ENCODE measurements around the gene IGLON5.

The IGLON5 gene

GRCh38 chr19:51318687-51319648 is 7.5 kb downstream of the IGLON5 start:
- DNase-seq = no peak

GRCh38 chr19:51319649-51320279 is 8.3 kb downstream of the IGLON5 start:
- no peak for DNase-seq

DNA sequence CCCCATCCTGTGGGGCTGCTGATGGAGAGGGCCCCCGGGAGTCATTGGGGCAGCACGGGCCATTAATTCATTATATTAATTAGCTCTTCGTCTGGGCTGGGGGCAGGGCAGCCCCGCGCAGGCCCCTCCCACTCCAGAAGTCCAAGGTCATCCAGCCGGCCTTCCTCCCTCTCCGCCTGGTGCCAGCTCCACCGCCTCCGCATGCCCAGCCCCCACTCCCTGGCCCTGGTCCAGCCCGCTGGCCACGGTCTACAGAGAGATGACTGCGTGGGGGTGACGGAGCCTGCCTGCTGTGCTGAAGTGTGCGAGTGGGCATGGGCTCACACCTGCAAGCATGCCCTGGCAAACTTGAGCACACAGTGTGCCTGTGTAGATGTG is 8.8 kb downstream of the IGLON5 start:
- DNase-seq = no peak

DNA sequence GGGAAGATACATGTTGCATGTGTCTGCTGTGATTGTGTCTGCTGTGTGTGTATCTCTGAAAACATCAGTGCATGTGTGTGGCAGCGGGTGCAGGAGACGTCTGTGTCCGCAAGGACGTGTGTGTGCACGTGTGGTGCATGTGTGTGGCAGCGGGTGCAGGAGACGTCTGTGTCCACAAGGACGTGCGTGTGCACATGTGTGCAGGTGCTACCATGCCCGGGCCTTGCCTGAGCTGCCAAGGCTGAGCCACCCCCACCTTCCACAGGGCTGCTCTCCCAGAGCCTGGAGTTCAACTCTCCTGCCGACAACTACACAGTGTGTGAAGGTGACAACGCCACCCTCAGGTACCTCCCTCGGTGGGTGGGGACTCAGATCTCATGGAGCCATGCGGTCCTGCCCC is 10.4 kb downstream of the IGLON5 start:
- DNase-seq = no peak

DNA sequence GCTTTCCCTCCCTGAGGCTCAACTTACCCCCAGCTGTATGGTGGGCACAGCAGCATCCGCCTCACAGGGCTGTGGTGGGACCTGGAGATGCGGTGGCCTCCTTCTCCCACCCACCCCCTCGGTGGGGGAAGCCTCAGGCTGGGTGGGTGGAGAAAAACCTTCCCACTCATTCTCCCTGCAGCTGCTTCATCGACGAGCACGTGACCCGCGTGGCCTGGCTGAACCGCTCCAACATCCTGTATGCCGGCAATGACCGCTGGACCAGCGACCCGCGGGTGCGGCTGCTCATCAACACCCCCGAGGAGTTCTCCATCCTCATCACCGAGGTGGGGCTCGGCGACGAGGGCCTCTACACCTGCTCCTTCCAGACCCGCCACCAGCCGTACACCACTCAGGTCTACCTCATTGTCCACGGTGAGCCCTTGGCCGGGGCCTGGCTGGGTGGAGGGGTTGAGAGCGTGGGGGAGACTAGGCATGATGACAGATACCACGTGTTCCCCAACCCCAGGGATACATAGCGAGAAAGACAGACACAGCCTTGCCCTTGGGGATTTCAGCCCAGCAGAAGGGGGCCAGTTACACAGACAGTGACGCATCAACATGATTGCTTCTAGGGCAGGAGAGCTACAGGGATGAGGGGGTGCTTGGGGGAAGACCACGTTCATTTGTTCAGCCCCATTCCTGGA is 12.2 kb downstream of the IGLON5 start:
- no peak for DNase-seq

DNA sequence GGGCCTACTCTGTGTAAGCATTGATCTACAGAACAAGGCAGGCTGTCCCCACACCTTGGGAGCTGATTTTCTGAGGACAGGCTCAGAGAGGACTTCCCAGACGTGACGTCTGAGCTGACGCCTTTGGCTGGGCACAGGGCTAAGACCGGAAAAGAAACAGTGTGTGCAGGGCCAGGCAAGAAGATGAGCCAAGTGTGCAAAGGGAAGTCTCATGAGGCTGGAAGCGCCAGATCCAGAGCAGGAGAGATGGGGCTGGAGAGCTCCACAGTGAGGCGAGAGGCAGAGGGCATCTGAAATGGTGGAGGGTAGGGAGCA is 12.7 kb downstream of the IGLON5 start:
- DNase-seq = no peak

GRCh38 chr19:51325161-51325976 is 13.9 kb downstream of the IGLON5 start:
- DNase-seq = no peak

GRCh38 chr19:51326216-51327065 is 15.0 kb downstream of the IGLON5 start:
- DNase-seq = no peak

DNA sequence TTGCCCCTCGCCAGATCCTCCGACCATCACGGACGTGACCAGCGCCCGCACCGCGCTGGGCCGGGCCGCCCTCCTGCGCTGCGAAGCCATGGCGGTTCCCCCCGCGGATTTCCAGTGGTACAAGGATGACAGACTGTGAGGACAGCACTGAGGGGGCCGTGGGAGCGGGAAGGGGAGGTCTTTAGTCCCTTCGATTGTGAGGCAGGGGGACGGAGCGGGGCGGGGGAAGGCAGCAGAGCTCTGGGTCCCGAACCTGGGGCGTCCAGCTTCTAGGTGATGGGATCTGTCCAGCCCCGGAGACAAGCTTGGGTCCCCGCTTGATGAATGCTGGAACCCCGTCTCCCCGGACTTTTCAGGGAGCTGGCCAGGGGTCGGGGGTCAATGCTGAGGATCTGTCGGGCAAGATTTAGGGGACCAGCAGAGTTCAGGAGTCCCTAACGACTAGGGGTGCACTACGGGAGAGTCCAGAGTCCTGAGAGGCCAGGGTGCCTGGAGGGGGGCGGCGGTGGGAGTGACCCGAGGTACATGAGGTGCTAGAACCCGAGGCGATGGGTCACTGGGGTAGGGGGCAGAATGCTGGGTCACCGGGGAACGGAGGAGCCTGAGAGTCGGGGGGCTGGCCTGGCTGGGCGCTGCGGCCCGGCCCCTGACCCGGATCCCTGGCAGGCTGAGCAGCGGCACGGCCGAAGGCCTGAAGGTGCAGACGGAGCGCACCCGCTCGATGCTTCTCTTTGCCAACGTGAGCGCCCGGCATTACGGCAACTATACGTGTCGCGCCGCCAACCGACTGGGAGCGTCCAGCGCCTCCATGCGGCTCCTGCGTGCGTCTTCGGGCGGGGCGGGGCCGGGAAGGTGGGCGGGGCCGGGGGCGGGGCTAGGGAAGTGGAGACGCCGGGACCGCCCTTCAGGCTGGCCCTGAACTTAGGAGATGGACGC is 15.9 kb downstream of the IGLON5 start:
- DNase-seq = no peak

DNA sequence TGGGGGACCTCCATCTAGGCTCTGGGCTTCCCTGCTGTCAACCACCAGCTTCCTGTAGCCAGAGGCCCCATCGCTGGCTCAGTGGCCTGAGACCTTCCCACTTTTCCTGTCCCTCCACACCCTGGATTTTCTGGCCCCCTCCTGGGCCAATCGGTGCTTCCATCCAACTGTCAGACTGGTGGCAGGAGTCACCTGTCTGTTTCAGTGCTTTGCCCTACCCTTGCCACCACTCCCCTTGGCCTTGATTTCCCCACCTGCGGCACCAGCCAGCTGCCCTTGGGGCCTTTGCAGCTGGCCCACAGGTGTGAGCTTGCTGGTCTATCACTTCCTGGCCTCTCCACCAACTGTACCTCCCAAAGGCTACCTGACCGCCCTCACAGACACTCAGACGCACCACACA is 18.0 kb downstream of the IGLON5 start:
- DNase-seq = no peak

DNA sequence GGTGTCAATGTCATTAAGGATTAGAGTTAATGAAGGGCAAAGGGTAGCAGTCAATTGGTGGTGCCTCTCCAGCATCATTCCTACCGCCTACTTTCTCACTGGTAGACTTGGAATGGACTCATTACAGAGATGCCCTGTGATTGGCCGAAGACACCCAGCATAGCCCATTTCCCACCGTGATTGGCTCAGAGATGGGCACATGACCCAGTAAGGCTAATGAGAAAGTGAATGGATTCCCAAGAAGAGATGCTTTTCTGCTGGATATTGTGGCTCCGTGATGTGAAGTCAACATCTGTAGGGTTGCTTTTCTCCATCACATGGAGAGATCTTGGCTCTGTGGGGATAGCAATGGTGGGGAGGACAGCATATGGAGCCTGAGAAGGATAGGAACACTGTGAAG is 18.9 kb downstream of the IGLON5 start:
- no peak for DNase-seq

GRCh38 chr19:51331193-51331592 is 19.7 kb downstream of the IGLON5 start:
- no peak for DNase-seq

DNA sequence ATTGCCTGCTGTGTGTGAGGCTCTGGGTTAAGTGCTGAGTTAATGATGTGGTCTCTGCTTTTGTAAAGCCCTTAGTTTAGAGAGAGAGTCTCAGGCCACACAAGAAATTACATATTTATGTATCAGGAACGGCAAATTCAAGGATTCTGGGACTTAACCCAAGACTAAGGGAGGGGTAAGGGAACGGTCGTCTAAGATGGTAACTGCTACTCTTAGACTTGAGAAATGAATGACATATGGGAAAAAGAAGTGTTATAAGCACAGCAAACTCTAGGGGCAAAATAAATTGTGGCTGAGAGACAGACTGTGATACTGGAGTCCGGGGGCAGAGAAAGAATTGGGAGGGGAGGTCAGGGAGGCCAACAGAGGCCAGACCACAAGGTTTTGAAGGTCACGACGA is 20.3 kb downstream of the IGLON5 start:
- no peak for DNase-seq

DNA sequence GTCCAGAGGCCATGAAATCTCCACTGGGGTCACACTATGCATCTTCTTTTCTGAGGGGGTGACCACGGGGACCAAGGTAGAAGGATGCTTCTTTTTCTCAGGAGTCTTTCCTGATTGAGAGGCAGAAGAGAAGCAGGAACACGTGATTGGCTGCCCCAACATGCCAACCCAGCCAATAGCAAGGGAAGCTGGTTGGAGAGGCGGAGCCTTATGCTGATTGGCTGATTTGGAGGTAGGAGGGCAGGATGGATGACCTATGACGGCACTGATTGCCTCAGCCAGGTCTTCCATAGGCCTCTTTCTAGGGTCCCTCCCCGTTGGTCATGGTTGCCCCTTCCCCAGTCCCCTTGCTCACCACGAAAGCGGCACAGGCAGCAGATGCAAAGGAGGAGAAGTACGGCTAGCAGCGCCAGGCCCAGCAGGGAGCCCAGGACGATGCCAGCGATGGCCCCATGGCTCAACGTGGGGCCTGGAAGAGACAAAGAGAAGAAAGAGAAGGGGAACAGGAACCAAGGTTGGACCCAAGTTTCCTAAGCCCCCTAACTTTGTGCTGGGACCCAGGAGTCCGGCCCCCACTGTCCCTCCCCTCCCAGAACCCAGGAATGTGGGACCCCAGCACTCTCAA is 22.5 kb downstream of the IGLON5 start:
- DNase-seq = no peak

DNA sequence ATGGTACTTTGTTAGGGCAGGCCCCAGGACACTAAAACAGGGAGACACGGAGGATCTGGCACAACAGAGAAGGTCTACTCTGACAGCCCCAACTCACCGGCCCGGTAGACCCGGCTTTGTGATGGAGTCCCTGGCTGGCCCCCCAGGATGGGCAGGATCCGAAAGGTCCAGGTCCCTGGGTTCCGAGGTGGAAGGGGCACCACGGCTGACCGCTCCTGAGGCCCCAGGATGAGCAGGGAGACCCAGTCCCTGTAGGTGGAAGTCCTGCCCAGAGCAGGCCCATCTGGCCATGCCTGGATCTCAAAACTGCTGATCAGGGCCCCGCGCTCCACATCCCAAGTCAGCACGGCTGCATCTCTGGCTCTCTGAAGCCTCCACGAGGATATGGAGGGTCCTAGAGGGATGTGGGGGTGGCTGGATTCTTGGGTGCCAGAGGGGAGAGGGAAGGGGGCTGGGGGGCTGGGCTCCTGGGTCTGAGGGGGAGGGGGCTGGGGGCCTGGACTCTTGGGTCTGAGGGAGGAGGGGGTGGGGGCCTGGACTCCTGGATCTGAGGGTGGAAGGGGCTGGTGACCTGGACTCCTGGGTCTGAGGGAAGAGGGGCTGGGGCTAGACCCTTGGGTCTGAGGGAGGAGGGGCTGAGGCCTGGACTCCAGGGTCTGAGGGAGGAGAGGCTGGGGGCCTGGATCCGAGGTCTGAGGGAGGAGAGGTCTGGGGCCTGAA is 25.9 kb downstream of the IGLON5 start:
- DNase-seq = no peak

DNA sequence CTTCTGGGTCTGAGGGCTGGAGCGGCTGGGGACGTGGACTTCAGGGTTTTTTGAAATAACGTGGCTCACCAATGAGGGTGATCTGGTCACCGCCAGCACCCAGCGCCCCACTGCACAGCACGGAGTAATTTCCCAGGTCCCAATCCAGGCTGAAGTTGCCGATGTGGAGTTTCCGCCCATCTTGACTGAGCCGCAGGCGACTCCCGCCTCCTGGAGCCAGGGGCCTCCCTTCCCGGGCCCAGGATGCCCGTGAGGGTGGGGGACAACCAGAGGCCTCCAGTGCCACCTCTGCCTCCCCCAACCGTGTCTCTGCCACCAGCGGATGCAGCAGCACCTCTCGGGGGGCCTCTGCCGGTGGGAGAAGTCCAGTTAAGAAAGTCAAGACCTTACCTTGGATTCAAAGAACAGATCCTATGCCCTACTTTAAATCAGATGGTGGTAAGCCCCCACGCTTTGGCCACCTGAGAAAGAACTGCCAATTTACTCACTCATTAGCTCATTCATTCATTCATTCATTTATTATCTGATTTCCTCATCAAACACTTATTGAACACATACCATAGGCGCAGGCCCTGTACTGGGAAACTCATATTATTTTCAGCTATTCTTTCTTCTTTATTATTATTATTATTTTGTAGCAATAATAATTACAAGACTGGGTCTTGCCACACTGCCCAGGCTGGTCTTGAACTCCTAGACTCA is 26.6 kb downstream of the IGLON5 start:
- DNase-seq = no peak

GRCh38 chr19:51338563-51339312 is 27.3 kb downstream of the IGLON5 start:
- peak; percentile 46 for DNase-seq

DNA sequence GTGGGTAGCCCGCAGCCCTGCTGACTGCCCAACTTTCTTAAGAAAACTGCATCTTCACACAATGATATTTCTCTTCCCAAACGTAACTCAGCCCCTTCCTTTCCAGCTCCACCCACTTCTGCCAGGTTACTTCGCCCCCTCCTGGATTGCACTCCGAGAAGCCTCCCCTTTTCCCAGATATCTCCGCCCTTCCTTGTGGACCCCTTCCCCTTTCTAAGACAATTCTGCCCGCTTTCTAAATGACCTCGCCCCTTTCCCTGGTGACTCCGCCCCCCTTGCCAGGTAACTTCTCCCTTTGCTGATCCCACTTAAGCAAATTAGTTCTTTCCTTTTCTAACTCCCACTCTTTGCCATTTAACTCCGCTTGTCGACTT is 27.9 kb downstream of the IGLON5 start:
- DNase-seq = no peak

Data from DMS153 (cell line).